ENCODE results near the gene RFX2. TPM values are rescaled to one million over a fixed set of nuclear protein-coding genes. Genes with fewer than 3 reads are reported as not detected.

The RFX2 gene
- total and polyA plus RNA-seq, 9 of the 15 experiments (the other 6 are each of a cell fraction or from before 2014, with no cell fraction given): 3.6 to 18.7 (median 8.7) TPM

DNA sequence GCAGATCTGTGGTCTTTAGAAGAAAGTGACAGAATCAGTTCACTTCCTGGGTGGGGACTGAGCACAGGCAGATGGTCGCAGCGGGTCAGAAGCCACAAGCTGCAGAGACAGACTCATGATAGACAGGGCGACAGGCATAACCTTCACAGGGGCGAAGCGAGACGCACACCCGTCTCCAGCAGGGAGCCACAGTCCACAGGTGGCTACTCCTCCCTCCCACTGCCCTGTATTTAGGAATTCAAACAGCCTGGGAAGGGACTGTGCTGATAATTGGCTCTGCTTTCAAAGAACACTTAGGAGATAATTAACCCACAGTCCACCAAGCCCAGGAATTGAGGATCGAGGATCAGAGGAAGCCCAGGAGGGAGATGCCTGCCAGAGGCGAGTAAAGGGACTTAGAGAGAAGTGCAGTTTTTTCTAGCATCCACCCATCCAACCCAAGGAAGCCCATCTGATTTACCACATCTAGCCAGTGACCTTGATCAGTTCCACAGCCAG is 23.2 kb downstream of the RFX2 start (continued):
- no peak for TF ChIP-seq RAD21 (CRISPR knock-in tag; conservative IDR thresholded peaks at IDR 0.05 in 1 of 2, IDR thresholded peaks at IDR 0.05 in 1 of 2)
- peak; percentile 48 for TF ChIP-seq L3MBTL2 (IDR thresholded peaks at IDR 0.05)
- no peak for TF ChIP-seq U2AF1 (optimal IDR thresholded peaks at IDR 0.05; ENCODE audit: low read depth, low read length)
- peak; percentile 57 for TF ChIP-seq TCF3 (CRISPR knock-in tag; IDR thresholded peaks at IDR 0.05)
- peak; percentile 73 for TF ChIP-seq CBFA2T3 (IDR thresholded peaks at IDR 0.05)
- TF ChIP-seq, protein P1, sequence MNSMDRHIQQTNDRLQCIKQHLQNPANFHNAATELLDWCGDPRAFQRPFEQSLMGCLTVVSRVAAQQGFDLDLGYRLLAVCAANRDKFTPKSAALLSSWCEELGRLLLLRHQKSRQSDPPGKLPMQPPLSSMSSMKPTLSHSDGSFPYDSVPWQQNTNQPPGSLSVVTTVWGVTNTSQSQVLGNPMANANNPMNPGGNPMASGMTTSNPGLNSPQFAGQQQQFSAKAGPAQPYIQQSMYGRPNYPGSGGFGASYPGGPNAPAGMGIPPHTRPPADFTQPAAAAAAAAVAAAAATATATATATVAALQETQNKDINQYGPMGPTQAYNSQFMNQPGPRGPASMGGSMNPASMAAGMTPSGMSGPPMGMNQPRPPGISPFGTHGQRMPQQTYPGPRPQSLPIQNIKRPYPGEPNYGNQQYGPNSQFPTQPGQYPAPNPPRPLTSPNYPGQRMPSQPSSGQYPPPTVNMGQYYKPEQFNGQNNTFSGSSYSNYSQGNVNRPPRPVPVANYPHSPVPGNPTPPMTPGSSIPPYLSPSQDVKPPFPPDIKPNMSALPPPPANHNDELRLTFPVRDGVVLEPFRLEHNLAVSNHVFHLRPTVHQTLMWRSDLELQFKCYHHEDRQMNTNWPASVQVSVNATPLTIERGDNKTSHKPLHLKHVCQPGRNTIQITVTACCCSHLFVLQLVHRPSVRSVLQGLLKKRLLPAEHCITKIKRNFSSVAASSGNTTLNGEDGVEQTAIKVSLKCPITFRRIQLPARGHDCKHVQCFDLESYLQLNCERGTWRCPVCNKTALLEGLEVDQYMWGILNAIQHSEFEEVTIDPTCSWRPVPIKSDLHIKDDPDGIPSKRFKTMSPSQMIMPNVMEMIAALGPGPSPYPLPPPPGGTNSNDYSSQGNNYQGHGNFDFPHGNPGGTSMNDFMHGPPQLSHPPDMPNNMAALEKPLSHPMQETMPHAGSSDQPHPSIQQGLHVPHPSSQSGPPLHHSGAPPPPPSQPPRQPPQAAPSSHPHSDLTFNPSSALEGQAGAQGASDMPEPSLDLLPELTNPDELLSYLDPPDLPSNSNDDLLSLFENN (IDR thresholded peaks at IDR 0.05; ENCODE audit: low read depth in 2 of 2, low read length in 2 of 2): 0 out of 4 replicates have a peak, but pooled peaks of 1 of the 2 experiments have one; percentile 10
- TF ChIP-seq POLR2AphosphoS2 (IDR thresholded peaks at IDR 0.05; ENCODE audit: low read length): no peak
- TF ChIP-seq SMAD4 (CRISPR knock-in tag; conservative IDR thresholded peaks at IDR 0.05): peak; percentile 16; the same call in 1 of the 2 replicates
- peak; percentile 7; the same call in 1 of the 2 replicates for TF ChIP-seq TEAD4 (IDR thresholded peaks at IDR 0.05; ENCODE audit: low read length)
- no peak for TF ChIP-seq TEAD4 (CRISPR knock-in tag; IDR thresholded peaks at IDR 0.05; ENCODE audit: borderline replicate concordance)
- TF ChIP-seq FOSL1 (tag; conservative IDR thresholded peaks at IDR 0.05): no peak
